Ovary (tissue), 9 donors: ENCODE measurements around the gene PDX1. TPM values are rescaled to one million over a fixed set of nuclear protein-coding genes. Genes with fewer than 3 reads are reported as not detected.

Experiments used
- DNase-seq, 5 donors: peaks; one replicate each; pipeline ENCODE4 v3.0.0-alpha.2; 2019 to 2020
- H3K27ac ChIP-seq, 2 donors: fragments of 200-600 bp; one replicate each; pipeline versions ENCODE4 v1.5.1 to v1.8.0; 2019 to 2022
- H3K27me3 ChIP-seq: fragments of 200-600 bp; one replicate; pipeline ENCODE4 v1.8.0; 2022
- H3K36me3 ChIP-seq: fragments of 200-600 bp; sonication (generic); one replicate; pipeline ENCODE4 v1.5.1; 2019
- H3K4me1 ChIP-seq: one replicate; pipeline ENCODE4 v1.8.1; 2013; ENCODE audit warnings: mild to moderate bottlenecking, moderate library complexity; ENCODE audit not compliant: insufficient read depth
- H3K4me3 ChIP-seq: fragments of 200-600 bp; sonication (generic); one replicate; pipeline ENCODE4 v1.5.1; 2017
- H3K9me3 ChIP-seq, 2 donors: fragments of 200-600 bp in 1 of 2; sonication (generic) in 1 of 2; one replicate each; pipeline versions ENCODE4 v1.5.1 to v1.8.1; 2013 to 2019; ENCODE audit warnings: mild to moderate bottlenecking in 1 of 2, moderate library complexity in 1 of 2
- EP300 ChIP-seq: sonication (generic); formaldehyde crosslinking; IDR thresholded peaks from one replicate; pipeline ENCODE4 v1.6.1; 2017; ENCODE audit warnings: antibody characterized with exemption
- POLR2A ChIP-seq: fragments of 450-650 bp; IDR thresholded peaks from one replicate; pipeline ENCODE4 v1.6.1; 2017; ENCODE audit warnings: antibody characterized with exemption, mild to moderate bottlenecking, moderate library complexity
- WGBS, 3 donors: extraction: QIAGEN DNeasy Blood & Tissue Kit in 1 of 3; methylation state at CpG; one replicate each; pipeline versions ENCODE4 v1.1.5 to v1.1.7; 2013 to 2017; 5-methylcytosine and 5-hydroxymethylcytosine counted together
- intact Hi-C, 4 donors: fragments of 100-400 bp; cut with DNase I; formaldehyde crosslinking; loops; one replicate each; pipeline versions ENCODE4 v1.11.0 to v1.15.1; 2022 to 2023
- polyA plus RNA-seq, 2 donors: library from polyadenylated mRNA; stranded (reverse); fragments of 200-250 nt in 1 of 2; fragments of 350-450 nt in 1 of 2; fragmentation: Illumina TruSeq in 1 of 2; extraction: RNeasy Lipid Tissue Mini Kit (QIAGEN cat#74804) in 1 of 2; gene quantifications; one replicate each; pipeline ENCODE4 v1.2.3, GENCODE V29; 2013 to 2014
- total RNA-seq, 7 donors: library from RNA; depleted of rRNA in 2 of 7; stranded (reverse); fragments of >200 nt in 2 of 7; fragmentation: NEBNext Ultra II Directional in 3 of 7; extraction: Animal tissue kit (Norgen Biotek cat#: 25700) in 3 of 7; gene quantifications; one replicate each; pipeline versions ENCODE4 v1.1.0 to v1.2.4, GENCODE V29; 2016 to 2023
- TF ChIP-seq, protein P1 (sequence below), 3 donors: fragments of 450-650 bp in 2 of 3; fragments of 200-600 bp in 1 of 3; IDR thresholded peaks; one replicate each; pipeline versions ENCODE4 v1.5.1 to v1.8.0; 2016 to 2022; ENCODE audit warnings: antibody characterized with exemption in 3 of 3, mild to moderate bottlenecking in 1 of 3
- donor health status: DM: no; HTN: no; CAD: no; lungs with moderate emphysema.
- donor health status: DM: no; HTN: no; CAD: no.
- donor health status: Bipolar disorder and iron deficiency.
- donor health status: DM: yes; HTN: yes; CAD: no.
- donor health status: DM: no; HTN: no; CAD: no.
- donor health status: DM: yes; HTN: yes; CAD: no.

PDX1 gene
- total and polyA plus RNA-seq, 9 donors, result not detected

DNA sequence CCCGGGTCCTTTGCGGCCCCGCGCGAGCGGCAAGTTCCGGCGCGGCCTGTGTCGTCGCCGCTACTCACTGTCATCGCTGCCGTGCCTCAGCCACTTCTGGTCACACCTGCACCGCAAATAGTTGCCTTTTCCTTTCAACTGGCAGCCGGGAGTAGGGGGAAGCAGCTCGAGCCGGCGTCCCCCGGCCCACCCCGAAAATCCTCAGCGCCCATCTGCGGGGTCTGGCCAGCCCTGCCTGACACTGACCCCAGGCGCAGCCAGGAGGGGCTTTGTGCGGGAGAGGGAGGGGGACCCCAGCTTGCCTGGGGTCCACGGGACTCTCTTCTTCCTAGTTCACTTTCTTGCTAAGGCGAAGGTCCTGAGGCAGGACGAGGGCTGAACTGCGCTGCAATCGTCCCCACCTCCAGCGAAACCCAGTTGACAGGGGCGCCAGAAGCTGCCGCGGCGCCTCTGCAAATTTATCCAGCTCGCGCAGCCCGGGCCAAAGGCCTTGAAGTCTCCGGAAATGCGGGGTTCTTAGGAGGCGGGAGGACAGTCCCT, 1.7 kb downstream of the PDX1 start:
- no peak overlapping the region for H3K27ac ChIP-seq
- intact Hi-C loops, result no loop called here
- no peak overlapping the region for H3K4me3 ChIP-seq
- TF ChIP-seq POLR2A, result no peak
- TF ChIP-seq, protein P1, sequence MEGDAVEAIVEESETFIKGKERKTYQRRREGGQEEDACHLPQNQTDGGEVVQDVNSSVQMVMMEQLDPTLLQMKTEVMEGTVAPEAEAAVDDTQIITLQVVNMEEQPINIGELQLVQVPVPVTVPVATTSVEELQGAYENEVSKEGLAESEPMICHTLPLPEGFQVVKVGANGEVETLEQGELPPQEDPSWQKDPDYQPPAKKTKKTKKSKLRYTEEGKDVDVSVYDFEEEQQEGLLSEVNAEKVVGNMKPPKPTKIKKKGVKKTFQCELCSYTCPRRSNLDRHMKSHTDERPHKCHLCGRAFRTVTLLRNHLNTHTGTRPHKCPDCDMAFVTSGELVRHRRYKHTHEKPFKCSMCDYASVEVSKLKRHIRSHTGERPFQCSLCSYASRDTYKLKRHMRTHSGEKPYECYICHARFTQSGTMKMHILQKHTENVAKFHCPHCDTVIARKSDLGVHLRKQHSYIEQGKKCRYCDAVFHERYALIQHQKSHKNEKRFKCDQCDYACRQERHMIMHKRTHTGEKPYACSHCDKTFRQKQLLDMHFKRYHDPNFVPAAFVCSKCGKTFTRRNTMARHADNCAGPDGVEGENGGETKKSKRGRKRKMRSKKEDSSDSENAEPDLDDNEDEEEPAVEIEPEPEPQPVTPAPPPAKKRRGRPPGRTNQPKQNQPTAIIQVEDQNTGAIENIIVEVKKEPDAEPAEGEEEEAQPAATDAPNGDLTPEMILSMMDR (IDR thresholded peaks at IDR 0.05), result no peak
- no peaks in the 10 kb centered on the region for H3K9me3 ChIP-seq
- no peaks in the 10 kb centered on the region for H3K36me3 ChIP-seq
- peaks cover 4% of the 10 kb centered on the region for H3K27me3 ChIP-seq
- 2 to 5% (median 4%) methylated on average over 4 to 41 of the region's 41 CpGs for WGBS, 3 donors
- DNase-seq, result no peak
- peaks cover 1% of the 10 kb centered on the region for H3K4me1 ChIP-seq

DNA sequence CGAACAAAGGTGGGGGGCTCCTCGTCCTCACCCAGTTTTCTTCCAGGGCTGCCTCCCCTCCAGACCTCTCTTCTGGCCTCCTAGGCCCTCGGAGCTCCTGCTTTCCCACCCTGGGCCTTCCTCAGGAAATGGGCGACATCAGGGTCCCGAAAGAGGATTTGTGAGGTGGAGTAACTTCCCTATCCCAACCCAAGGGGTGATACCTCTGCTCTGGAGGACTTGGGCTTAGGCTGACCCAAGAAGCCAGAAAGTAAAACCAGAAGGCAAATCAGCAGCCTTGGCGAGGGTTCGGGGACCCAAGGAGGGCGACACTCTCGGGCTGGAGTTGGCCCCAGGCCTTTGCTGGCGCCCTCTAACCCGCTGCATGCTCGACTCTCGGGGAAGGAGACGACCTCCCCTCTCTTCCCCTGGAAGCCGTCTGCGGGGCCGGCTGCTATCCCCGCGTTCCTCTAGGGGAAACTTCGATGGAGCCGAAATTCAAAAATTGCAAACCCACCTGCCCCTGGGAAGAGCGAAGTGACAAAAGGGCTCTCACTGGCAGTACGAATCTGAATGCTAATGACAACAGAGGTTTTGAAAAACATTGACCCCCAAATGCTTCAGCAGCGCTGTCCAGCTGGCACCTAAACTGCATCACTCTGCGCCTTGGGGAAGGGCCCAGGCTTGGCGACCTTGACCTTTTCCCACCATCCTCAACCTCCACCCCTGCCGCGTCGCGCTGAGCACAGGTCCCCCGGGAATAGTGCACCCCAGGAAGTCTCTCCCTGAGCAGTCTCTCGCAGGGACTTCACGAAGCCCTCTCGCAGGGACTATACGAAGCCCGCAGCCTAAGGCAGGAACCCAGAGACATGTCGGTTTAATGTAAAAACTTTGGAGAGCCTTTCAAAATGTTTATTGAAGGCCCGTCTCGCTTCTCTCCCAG, 2.4 kb downstream of the PDX1 start:
- no peak overlapping the region for H3K27ac ChIP-seq
- WGBS, 3 donors, result 5 to 8% (median 6%) methylated on average over 38 to 39 of the region's 39 CpGs
- peaks cover 4% of the 10 kb centered on the region for H3K27me3 ChIP-seq
- H3K36me3 ChIP-seq, result no peaks in the 10 kb centered on the region
- H3K4me3 ChIP-seq, result no peak overlapping the region
- TF ChIP-seq EP300 (no peak), POLR2A (no peak)
- TF ChIP-seq, protein P1 (IDR thresholded peaks at IDR 0.05), result no peak
- intact Hi-C loops, result no loop called here
- DNase-seq, result no peak
- no peaks in the 10 kb centered on the region for H3K9me3 ChIP-seq
- H3K4me1 ChIP-seq, result peaks cover 1% of the 10 kb centered on the region

DNA sequence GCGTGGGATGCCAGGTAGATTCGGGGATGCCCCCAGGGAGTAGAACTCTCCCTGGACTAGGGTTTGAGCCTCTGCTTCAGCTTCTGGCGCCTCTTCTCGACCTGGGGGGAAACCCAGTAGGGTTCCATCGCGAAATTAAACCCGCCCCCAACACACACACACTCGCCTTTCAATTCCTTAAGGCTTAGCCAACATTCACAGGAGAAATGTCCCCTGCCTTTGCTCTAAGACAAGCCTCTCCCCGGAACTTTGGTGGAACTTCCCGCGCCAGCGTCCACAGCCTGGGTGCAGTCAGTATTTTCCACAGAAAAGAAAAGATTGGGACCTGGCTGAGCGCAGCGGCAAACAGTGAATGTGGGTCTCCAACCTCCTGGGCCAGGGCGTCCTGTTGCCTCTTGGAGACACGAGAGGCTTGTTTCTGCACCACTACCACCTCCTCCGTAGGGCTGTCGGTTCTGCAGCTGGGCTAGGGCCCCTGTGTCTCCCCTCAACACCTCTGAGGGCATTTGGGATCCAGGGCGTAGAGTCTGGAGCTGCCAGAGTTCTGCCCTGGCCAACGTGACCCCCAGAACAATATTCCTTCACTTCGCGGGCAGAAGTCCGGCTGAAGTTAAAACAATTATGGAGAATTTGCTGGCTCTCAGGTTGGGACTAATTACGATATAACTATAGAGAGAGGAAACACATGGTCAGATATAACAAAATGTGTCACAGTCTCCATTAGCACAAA, 3.2 kb downstream of the PDX1 start:
- Histone ChIP-seq H3K36me3 (no peaks in the 10 kb centered on the region), H3K9me3 (no peaks in the 10 kb centered on the region), H3K4me3 (no peak overlapping the region), H3K27ac (no peak overlapping the region), H3K4me1 (peaks cover 1% of the 10 kb centered on the region), H3K27me3 (peaks cover 4% of the 10 kb centered on the region)
- WGBS, 3 donors, result 3 to 6% (median 5%) methylated on average over 24 of the region's 24 CpGs
- intact Hi-C loops, result no loop called here
- TF ChIP-seq, protein P1 (IDR thresholded peaks at IDR 0.05), result no peak
- no peak for DNase-seq

DNA sequence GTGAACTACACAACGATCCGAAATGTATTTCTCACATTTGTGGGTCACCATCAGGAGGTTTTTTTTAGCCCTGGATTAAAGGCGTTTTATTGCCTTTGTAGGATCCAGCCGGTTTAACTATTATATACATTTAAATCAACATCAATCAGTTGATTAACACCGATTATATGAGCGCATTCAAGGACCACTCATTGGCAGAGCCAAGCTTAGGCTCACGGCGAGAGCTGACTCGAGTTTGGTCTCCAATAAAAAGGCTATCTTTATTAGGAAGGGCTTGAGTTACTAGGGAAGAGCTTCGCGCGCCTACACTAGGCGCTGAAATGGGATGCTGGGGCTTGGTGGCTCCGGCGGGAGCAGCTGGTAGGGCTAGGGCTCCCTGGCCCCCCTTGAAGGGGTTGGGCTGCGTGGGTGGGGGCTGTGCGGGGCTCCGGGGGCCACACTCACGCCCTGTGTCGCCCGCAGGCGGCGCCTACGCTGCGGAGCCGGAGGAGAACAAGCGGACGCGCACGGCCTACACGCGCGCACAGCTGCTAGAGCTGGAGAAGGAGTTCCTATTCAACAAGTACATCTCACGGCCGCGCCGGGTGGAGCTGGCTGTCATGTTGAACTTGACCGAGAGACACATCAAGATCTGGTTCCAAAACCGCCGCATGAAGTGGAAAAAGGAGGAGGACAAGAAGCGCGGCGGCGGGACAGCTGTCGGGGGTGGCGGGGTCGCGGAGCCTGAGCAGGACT, 4.2 kb downstream of the PDX1 start:
- no peak for DNase-seq
- peaks cover 4% of the 10 kb centered on the region for H3K27me3 ChIP-seq
- 3% methylated on average over 48 of the region's 48 CpGs for WGBS, 3 donors

More for the DNA sequence above, 4.2 kb downstream of the PDX1 start:
- H3K4me3 ChIP-seq, result no peak overlapping the region
- H3K9me3 ChIP-seq, result no peaks in the 10 kb centered on the region
- intact Hi-C loops, result no loop called here
- H3K4me1 ChIP-seq, result peaks cover 1% of the 10 kb centered on the region
- no peaks in the 10 kb centered on the region for H3K36me3 ChIP-seq
- no peak for TF ChIP-seq EP300
- TF ChIP-seq POLR2A, result no peak
- TF ChIP-seq, protein P1 (IDR thresholded peaks at IDR 0.05), result no peak
- H3K27ac ChIP-seq, result no peak overlapping the region
